ENCODE measurements around the gene FAP.

Gene FAP

DNA sequence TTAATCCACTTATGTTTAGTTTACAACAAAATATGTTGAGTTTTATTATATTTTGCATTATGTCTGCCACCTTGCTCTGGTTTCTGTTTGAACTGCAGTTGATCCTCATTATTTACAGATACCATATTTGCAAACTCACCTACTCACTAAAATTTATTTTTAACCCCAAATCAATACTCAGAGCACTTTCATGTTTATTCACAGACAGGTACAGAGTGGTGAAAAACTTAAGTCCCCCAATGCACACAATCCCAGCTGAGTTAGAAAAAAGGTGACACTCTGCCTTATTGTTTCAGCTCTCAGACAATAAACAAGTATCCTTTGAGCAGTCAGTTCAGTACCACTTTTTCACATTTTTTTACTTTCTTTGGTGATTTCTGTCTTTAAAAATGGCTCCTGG lies 104.9 kb downstream of the FAP start:
- no peak for DNase-seq (ENCODE audit: extremely low read depth in 1 of 2, low read depth in 1 of 2)

DNA sequence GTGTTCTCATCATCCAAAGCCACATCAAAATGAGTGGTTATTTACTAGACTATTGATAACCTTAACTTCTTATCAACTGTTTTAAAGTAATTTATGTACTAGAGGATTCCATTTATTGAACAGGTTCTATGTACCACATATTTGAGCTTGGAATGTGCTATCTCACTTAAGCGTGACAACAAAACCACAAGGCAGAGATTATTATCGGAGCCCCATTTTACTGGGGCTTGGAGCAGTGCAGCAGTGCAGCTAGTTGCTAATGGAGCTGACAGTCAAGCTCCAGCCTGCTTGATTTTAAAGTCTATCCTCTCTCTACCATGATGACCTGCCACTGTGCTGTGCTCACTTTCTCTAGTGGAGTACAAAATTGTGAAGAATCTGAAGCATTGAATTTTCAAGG lies 115.8 kb downstream of the FAP start:
- no peak for DNase-seq (ENCODE audit: extremely low read depth in 1 of 2, low read depth in 1 of 2)

DNA sequence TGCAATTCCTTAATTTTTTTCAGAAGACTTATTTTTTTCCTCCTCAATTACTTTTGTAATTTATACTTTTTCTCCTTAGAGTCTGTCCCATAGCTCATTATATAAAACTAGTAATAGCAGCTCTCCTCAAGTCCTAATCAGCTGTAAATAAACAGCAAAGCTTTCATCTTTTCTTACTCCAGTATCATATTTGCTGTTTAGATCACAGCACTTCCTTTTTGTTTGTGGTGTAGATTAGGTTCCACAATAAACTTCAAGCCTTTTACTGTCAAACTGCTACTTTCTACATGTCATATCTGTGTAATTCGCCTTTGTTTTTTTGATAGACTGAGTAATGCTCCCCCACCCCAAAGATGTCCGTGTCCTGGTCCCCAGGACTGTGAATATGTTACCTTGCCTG lies 116.7 kb downstream of the FAP start:
- DNase-seq (ENCODE audit: extremely low read depth in 1 of 2, low read depth in 1 of 2) = no peak

DNA sequence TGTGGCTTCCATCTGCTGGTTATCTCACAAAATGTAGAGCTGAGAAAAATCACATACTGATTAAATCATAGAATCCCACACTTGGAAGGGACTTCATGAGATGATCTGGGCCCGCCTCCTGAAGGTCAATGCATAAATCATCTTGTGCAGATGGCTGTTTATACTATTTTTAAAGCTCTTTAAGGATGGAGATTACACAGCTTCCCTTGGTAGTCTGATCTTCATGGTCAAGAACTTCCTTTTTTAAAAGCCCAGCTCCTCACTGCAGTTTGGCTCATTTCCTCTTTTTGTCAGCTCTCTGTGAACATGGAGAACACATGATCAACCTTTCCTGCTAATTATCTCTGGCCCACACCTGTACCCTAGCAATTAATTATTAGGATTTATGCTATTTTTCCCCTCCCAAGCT lies 117.1 kb downstream of the FAP start:
- DNase-seq (ENCODE audit: extremely low read depth in 1 of 2, low read depth in 1 of 2) = no peak

DNA sequence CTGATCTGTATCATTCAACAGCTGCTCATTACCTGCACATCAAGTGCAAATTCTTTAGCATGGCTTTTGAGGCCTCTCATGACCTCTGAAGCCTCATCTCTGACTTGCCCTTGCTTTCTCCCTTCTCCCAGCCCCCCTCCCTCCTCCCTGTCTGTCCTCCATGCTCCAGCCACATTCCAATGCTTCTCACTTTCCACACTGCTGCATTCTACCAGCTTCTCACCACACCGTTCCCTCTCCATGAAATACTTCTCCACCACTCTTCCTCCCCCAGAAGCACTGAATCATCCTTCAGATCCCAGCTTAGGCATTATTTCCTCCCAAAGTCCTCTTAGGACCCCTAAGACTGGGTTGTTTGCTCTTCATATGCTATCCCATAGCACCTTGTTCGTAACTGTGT lies 118.1 kb downstream of the FAP start:
- no peak for DNase-seq (ENCODE audit: extremely low read depth in 1 of 2, low read depth in 1 of 2)

DNA sequence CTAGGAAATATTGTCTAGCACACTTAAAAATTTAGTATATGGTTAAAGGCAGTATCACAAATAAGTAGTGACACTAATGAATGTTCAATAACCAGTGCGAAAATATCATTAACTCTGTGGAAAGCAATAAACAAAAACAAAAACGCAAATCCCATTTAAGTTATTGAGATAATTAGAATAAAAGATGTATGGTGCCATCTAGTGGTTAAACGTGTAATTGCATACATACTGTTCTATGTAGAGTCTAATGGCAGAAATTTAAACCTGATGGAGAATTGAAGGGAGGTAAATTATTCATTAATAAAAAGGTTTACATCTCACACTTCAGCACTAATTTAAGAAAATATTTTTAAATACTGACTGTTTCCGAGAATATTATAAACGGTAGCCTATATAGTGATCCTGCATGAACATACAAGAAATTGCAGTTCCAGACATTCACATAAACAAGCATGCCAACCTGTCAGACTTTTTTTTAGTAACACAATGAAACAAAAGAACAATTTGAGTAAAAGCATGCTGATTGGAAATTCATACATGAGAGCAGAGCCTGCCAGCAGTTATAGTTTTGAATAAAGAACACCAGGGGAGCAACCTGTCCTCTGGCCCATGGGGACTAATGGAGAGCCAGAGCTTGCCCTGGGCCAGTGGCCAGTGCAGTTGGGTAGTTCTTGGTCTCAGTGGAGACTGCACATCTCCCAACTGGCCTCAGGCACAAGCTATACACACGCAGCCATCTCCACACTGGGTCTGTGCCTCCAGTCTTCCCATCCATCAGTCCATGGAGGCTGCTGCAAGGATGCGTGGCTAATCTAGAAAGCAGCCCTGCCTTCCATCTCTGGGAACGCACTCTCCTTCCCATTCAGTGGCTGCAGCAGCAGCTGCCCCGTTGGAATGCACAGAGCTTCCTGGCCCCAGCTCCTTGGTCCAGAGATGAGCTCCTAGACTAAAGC lies 119.2 kb downstream of the FAP start:
- no peak for DNase-seq (ENCODE audit: extremely low read depth in 1 of 2, low read depth in 1 of 2)

Measured in stimulated activated CD8-positive, alpha-beta memory T cell treated with anti-CD3 and anti-CD28 coated beads, Interleukin-7, amount 100 ng/mL, for 48 hours (primary cell).